ENCODE measurements around the gene GLT1D1.

Gene GLT1D1

DNA sequence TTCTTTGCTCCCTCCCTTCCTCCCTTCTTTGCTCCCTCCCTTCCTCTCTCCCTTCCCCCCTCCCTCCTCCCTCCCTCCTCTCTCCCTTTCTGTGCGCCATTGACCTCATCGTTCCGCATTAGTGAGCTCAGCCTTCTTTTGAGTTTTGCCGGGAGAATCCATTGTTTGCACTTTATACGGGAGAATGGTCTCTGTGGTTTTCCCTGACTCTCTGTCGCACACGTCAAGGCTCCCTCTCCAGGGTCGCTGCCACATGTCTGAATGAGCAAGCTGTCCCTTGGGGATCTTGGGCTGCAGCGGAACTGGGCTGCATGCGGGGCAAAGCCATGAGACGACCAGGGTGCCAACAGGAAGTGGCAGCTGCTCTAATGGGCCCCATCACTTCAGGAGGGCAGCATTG lies 118.5 kb downstream of the GLT1D1 start:
- Histone ChIP-seq H3K27ac (no peak overlapping the region), H3K79me2 (no peaks in the 10 kb centered on the region), H3K4me2 (ENCODE audit: low read length) (no peak overlapping the region), H3K4me1 (no peaks in the 10 kb centered on the region), H3K4me3 (ENCODE audit: low read depth, low read length) (no peak overlapping the region), H3K36me3 (ENCODE audit: control insufficient read depth, insufficient read depth, low read length) (no peaks in the 10 kb centered on the region), H3K9ac (no peak overlapping the region), H2AFZ (no peak overlapping the region), H3K9me3 (ENCODE audit: control insufficient read depth, low read length) (no peaks in the 10 kb centered on the region), H3K27me3 (ENCODE audit: control insufficient read depth, insufficient read depth, low read length) (no peaks in the 10 kb centered on the region)
- TF ChIP-seq, protein P1, sequence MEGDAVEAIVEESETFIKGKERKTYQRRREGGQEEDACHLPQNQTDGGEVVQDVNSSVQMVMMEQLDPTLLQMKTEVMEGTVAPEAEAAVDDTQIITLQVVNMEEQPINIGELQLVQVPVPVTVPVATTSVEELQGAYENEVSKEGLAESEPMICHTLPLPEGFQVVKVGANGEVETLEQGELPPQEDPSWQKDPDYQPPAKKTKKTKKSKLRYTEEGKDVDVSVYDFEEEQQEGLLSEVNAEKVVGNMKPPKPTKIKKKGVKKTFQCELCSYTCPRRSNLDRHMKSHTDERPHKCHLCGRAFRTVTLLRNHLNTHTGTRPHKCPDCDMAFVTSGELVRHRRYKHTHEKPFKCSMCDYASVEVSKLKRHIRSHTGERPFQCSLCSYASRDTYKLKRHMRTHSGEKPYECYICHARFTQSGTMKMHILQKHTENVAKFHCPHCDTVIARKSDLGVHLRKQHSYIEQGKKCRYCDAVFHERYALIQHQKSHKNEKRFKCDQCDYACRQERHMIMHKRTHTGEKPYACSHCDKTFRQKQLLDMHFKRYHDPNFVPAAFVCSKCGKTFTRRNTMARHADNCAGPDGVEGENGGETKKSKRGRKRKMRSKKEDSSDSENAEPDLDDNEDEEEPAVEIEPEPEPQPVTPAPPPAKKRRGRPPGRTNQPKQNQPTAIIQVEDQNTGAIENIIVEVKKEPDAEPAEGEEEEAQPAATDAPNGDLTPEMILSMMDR (IDR thresholded peaks at IDR 0.05): no peak

- no peak overlapping the region for H3K27ac ChIP-seq
Observed at GRCh38 chr12:128973883-128974681, 120.8 kb downstream of the GLT1D1 start.

GRCh38 chr12:128974881-128975280 lies 121.6 kb downstream of the GLT1D1 start:
- H3K27ac ChIP-seq: no peak overlapping the region
- TF ChIP-seq, protein P1 (IDR thresholded peaks at IDR 0.05): no peak

More at GRCh38 chr12:128973883-128974681, 120.8 kb downstream of the GLT1D1 start:
- Histone ChIP-seq H3K9me3 (ENCODE audit: control insufficient read depth, low read length) (no peaks in the 10 kb centered on the region), H3K27me3 (ENCODE audit: control insufficient read depth, insufficient read depth, low read length) (no peaks in the 10 kb centered on the region), H3K36me3 (ENCODE audit: control insufficient read depth, insufficient read depth, low read length) (no peaks in the 10 kb centered on the region), H3K9ac (no peak overlapping the region), H3K79me2 (no peaks in the 10 kb centered on the region), H2AFZ (no peak overlapping the region), H3K4me3 (ENCODE audit: low read depth, low read length) (no peak overlapping the region), H3K4me1 (no peaks in the 10 kb centered on the region), H3K4me2 (ENCODE audit: low read length) (no peak overlapping the region)
- TF ChIP-seq, protein P1 (IDR thresholded peaks at IDR 0.05): no peak

GRCh38 chr12:128976120-128976738 lies 123.0 kb downstream of the GLT1D1 start:
- TF ChIP-seq, protein P1 (IDR thresholded peaks at IDR 0.05): no peak
- H2AFZ ChIP-seq: no peak overlapping the region
- no peaks in the 10 kb centered on the region for H3K27me3 ChIP-seq (ENCODE audit: control insufficient read depth, insufficient read depth, low read length)
- H3K79me2 ChIP-seq: no peaks in the 10 kb centered on the region
- no peak overlapping the region for H3K27ac ChIP-seq
- no peak overlapping the region for H3K9ac ChIP-seq
- H3K36me3 ChIP-seq (ENCODE audit: control insufficient read depth, insufficient read depth, low read length): no peaks in the 10 kb centered on the region
- no peak overlapping the region for H3K4me2 ChIP-seq (ENCODE audit: low read length)
- H3K4me3 ChIP-seq (ENCODE audit: low read depth, low read length): no peak overlapping the region
- H3K4me1 ChIP-seq: no peaks in the 10 kb centered on the region
- H3K9me3 ChIP-seq (ENCODE audit: control insufficient read depth, low read length): no peaks in the 10 kb centered on the region

More at GRCh38 chr12:128974881-128975280, 121.6 kb downstream of the GLT1D1 start:
- Histone ChIP-seq H3K9me3 (ENCODE audit: control insufficient read depth, low read length) (no peaks in the 10 kb centered on the region), H3K79me2 (no peaks in the 10 kb centered on the region), H3K4me3 (ENCODE audit: low read depth, low read length) (no peak overlapping the region), H3K27me3 (ENCODE audit: control insufficient read depth, insufficient read depth, low read length) (no peaks in the 10 kb centered on the region), H3K4me1 (no peaks in the 10 kb centered on the region), H2AFZ (no peak overlapping the region), H3K36me3 (ENCODE audit: control insufficient read depth, insufficient read depth, low read length) (no peaks in the 10 kb centered on the region), H3K4me2 (ENCODE audit: low read length) (no peak overlapping the region), H3K9ac (no peak overlapping the region)

Data from parathyroid adenoma (tissue), 2 donors.